Thymus (tissue), 11 donors: ENCODE results near the gene NANOGP8. TPM values are rescaled to one million over a fixed set of nuclear protein-coding genes. Genes with fewer than 3 reads are reported as not detected.

Experiments used
- DNase-seq, 9 donors: peaks; one replicate each; pipeline ENCODE4 v3.0.0-alpha.2; 2013; ENCODE audit warnings: low spot score in 9 of 9, low read depth in 6 of 9, missing footprints in 1 of 9
- H3K27ac ChIP-seq, 2 donors: one replicate each; pipeline ENCODE4 v1.5.1; 2013; ENCODE audit warnings: control low read depth in 1 of 2, low read depth in 1 of 2, low read length in 1 of 2, mild to moderate bottlenecking in 1 of 2, moderate library complexity in 1 of 2
- H3K27me3 ChIP-seq, 2 donors: one replicate each; pipeline ENCODE4 v1.5.1; 2013; ENCODE audit warnings: low read length in 1 of 2; ENCODE audit not compliant: control insufficient read depth in 2 of 2, insufficient read depth in 1 of 2
- H3K36me3 ChIP-seq, 2 donors: one replicate each; pipeline ENCODE4 v1.5.1; 2013; ENCODE audit warnings: low read length in 1 of 2, mild to moderate bottlenecking in 1 of 2, moderate library complexity in 1 of 2; ENCODE audit not compliant: control insufficient read depth in 2 of 2, insufficient read depth in 2 of 2
- H3K4me1 ChIP-seq, 2 donors: one replicate each; pipeline ENCODE4 v1.5.1; 2013; ENCODE audit warnings: low read length in 2 of 2; ENCODE audit not compliant: control insufficient read depth in 2 of 2, insufficient read depth in 2 of 2
- H3K4me3 ChIP-seq, 2 donors: one replicate each; pipeline ENCODE4 v1.5.1; 2013; ENCODE audit warnings: low read length in 2 of 2, control low read depth in 1 of 2, mild to moderate bottlenecking in 1 of 2
- H3K9me3 ChIP-seq, 2 donors: one replicate each; pipeline ENCODE4 v1.5.1; 2013; ENCODE audit warnings: low read length in 1 of 2, mild to moderate bottlenecking in 1 of 2; ENCODE audit not compliant: control insufficient read depth in 2 of 2, insufficient read depth in 1 of 2
- WGBS: extraction: QIAGEN DNeasy Blood & Tissue Kit; methylation state at CpG from one replicate; pipeline ENCODE4 v1.1.7; 2013; 5-methylcytosine and 5-hydroxymethylcytosine counted together
- polyA plus RNA-seq: library from polyadenylated mRNA; stranded (reverse); fragments of 200-250 nt; gene quantifications from one replicate; pipeline ENCODE4 v1.2.3, GENCODE V29; 2013
- total RNA-seq: library from RNA; stranded (reverse); fragments of 120-200 nt; gene quantifications from one replicate; pipeline ENCODE4 v1.2.4, GENCODE V29; 2013
- donor health status: healthy.

Gene NANOGP8
- total and polyA plus RNA-seq, 2 donors = 0.05 TPM; not detected in 1

- Histone ChIP-seq H3K9me3 (no peaks in the 10 kb centered on the region), H3K4me3 (no peak overlapping the region), H3K27me3 (no peaks in the 10 kb centered on the region), H3K4me1 (no peaks in the 10 kb centered on the region), H3K36me3 (no peaks in the 10 kb centered on the region), H3K27ac (no peak overlapping the region)
- 94% methylated on average over 3 of the region's 3 CpGs for WGBS
- DNase-seq = no peak
Measured at GRCh38 chr15:35104526-35105147, 19.5 kb upstream of the NANOGP8 start.

- H3K4me3 ChIP-seq = no peak overlapping the region
- no peaks in the 10 kb centered on the region for H3K4me1 ChIP-seq
- H3K27ac ChIP-seq = no peak overlapping the region
- no peaks in the 10 kb centered on the region for H3K36me3 ChIP-seq
- H3K27me3 ChIP-seq = no peaks in the 10 kb centered on the region
- H3K9me3 ChIP-seq = no peaks in the 10 kb centered on the region
- no peak for DNase-seq
- WGBS = 99% methylated on average over 3 of the region's 3 CpGs
Measured at GRCh38 chr15:35102186-35102585, 17.1 kb upstream of the NANOGP8 start.

GRCh38 chr15:35101335-35101734 is 16.2 kb upstream of the NANOGP8 start:
- no peak for DNase-seq
- Histone ChIP-seq H3K36me3 (no peaks in the 10 kb centered on the region), H3K9me3 (no peaks in the 10 kb centered on the region), H3K4me1 (no peaks in the 10 kb centered on the region), H3K27ac (no peak overlapping the region), H3K27me3 (no peaks in the 10 kb centered on the region), H3K4me3 (no peak overlapping the region)

- Histone ChIP-seq H3K4me3 (no peak overlapping the region), H3K4me1 (no peaks in the 10 kb centered on the region), H3K36me3 (no peaks in the 10 kb centered on the region), H3K9me3 (no peaks in the 10 kb centered on the region), H3K27ac (no peak overlapping the region), H3K27me3 (no peaks in the 10 kb centered on the region)
- DNase-seq = no peak
Measured at GRCh38 chr15:35098737-35099136, 13.6 kb upstream of the NANOGP8 start.

- 94% methylated on average over 4 of the region's 4 CpGs for WGBS
Measured at GRCh38 chr15:35095941-35096340, 10.8 kb upstream of the NANOGP8 start.

GRCh38 chr15:35092846-35093245 is 7.8 kb upstream of the NANOGP8 start:
- no peak for DNase-seq
- no peaks in the 10 kb centered on the region for H3K4me1 ChIP-seq
- no peaks in the 10 kb centered on the region for H3K9me3 ChIP-seq
- WGBS = 95% methylated on average over 33 of the region's 33 CpGs
- H3K4me3 ChIP-seq = no peak overlapping the region
- no peak overlapping the region for H3K27ac ChIP-seq
- no peaks in the 10 kb centered on the region for H3K27me3 ChIP-seq
- H3K36me3 ChIP-seq = no peaks in the 10 kb centered on the region

More at GRCh38 chr15:35095941-35096340, 10.8 kb upstream of the NANOGP8 start:
- no peaks in the 10 kb centered on the region for H3K27me3 ChIP-seq
- DNase-seq = no peak
- H3K4me3 ChIP-seq = no peak overlapping the region
- no peaks in the 10 kb centered on the region for H3K9me3 ChIP-seq
- H3K27ac ChIP-seq = no peak overlapping the region
- no peaks in the 10 kb centered on the region for H3K36me3 ChIP-seq
- H3K4me1 ChIP-seq = no peaks in the 10 kb centered on the region

- Histone ChIP-seq H3K36me3 (no peaks in the 10 kb centered on the region), H3K4me3 (no peak overlapping the region), H3K27ac (no peak overlapping the region), H3K27me3 (no peaks in the 10 kb centered on the region), H3K9me3 (no peaks in the 10 kb centered on the region), H3K4me1 (no peaks in the 10 kb centered on the region)
- 97% methylated on average over 18 of the region's 18 CpGs for WGBS
- DNase-seq = no peak
Measured at GRCh38 chr15:35092311-35092710, 7.2 kb upstream of the NANOGP8 start.

GRCh38 chr15:35090104-35090807 is 5.2 kb upstream of the NANOGP8 start:
- WGBS = 91% methylated on average over 1 of the region's 1 CpG
- no peaks in the 10 kb centered on the region for H3K9me3 ChIP-seq
- no peak overlapping the region for H3K27ac ChIP-seq

GRCh38 chr15:35089551-35089950 is 4.5 kb upstream of the NANOGP8 start:
- WGBS = 95% methylated on average over 2 of the region's 2 CpGs
- H3K36me3 ChIP-seq = no peaks in the 10 kb centered on the region
- no peaks in the 10 kb centered on the region for H3K4me1 ChIP-seq
- no peak for DNase-seq
- no peaks in the 10 kb centered on the region for H3K9me3 ChIP-seq
- no peaks in the 10 kb centered on the region for H3K27me3 ChIP-seq
- no peak overlapping the region for H3K4me3 ChIP-seq
- no peak overlapping the region for H3K27ac ChIP-seq

More at GRCh38 chr15:35090104-35090807, 5.2 kb upstream of the NANOGP8 start:
- DNase-seq = no peak
- H3K4me3 ChIP-seq = no peak overlapping the region
- no peaks in the 10 kb centered on the region for H3K36me3 ChIP-seq
- H3K4me1 ChIP-seq = no peaks in the 10 kb centered on the region
- H3K27me3 ChIP-seq = no peaks in the 10 kb centered on the region
